ENCODE data around the gene PTPN20.
"Not testable (repeated sequence)": the region's sequence is repeated elsewhere in the genome, so short reads cannot be mapped to it uniquely, and the experiment has no call there.

- TF ChIP-seq LEF1 (IDR thresholded peaks at IDR 0.05; ENCODE audit: borderline replicate concordance); PKNOX1 (IDR thresholded peaks at IDR 0.05); FOXM1 (IDR thresholded peaks at IDR 0.05; ENCODE audit: borderline replicate concordance); ZNF384 (IDR thresholded peaks at IDR 0.05); BHLHE40 (IDR thresholded peaks at IDR 0.05; ENCODE audit: borderline replicate concordance); SUZ12 (IDR thresholded peaks at IDR 0.05); TARDBP (IDR thresholded peaks at IDR 0.05); SP1 (IDR thresholded peaks at IDR 0.05); ELF4 (IDR thresholded peaks at IDR 0.05); L3MBTL2 (conservative IDR thresholded peaks at IDR 0.05): not testable (repeated sequence)
Observed at GRCh38 chr10:46901247-46901646, 10.0 kb upstream of the PTPN20 start.
